H9 (cell line): ENCODE data around the gene CUEDC1. TPM values are rescaled to one million over a fixed set of nuclear protein-coding genes. Genes with fewer than 3 reads are reported as not detected.

Experiments
- DNase-seq: peaks from one replicate; pipeline ENCODE4 v3.0.0-alpha.2; 2017
- H2AFZ ChIP-seq: one replicate; pipeline ENCODE4 v1.6.1; 2013; ENCODE audit warnings: mild to moderate bottlenecking, low read length, control low read depth, moderate library complexity
- H2AK5ac ChIP-seq: 2 replicates; pipeline ENCODE4 v1.6.1; 2013; ENCODE audit warnings: low read length, control low read depth, mixed read lengths; ENCODE audit not compliant: insufficient read length
- H2BK120ac ChIP-seq: one replicate; pipeline ENCODE4 v1.6.1; 2013; ENCODE audit warnings: low read depth, mild to moderate bottlenecking, low read length, control low read depth, inconsistent platforms; ENCODE audit not compliant: poor library complexity, severe bottlenecking
- H2BK12ac ChIP-seq: 2 replicates; pipeline ENCODE4 v1.6.1; 2013; ENCODE audit warnings: low read length, control low read depth, mixed read lengths, low read depth; ENCODE audit not compliant: insufficient read length
- H2BK15ac ChIP-seq: 2 replicates; pipeline ENCODE4 v1.6.1; 2013; ENCODE audit warnings: low read depth, low read length, control low read depth
- H2BK20ac ChIP-seq: one replicate; pipeline ENCODE4 v1.6.1; 2013; ENCODE audit warnings: low read depth, mild to moderate bottlenecking, low read length, control low read depth, inconsistent platforms; ENCODE audit not compliant: poor library complexity, severe bottlenecking
- H2BK5ac ChIP-seq: 2 replicates; pipeline ENCODE4 v1.6.1; 2013; ENCODE audit warnings: low read length, control low read depth, mixed read lengths; ENCODE audit not compliant: insufficient read length
- H3K14ac ChIP-seq: 2 replicates; pipeline ENCODE4 v1.6.1; 2013; ENCODE audit warnings: low read length, control low read depth; ENCODE audit not compliant: insufficient read depth
- H3K18ac ChIP-seq: 2 replicates; pipeline ENCODE4 v1.6.1; 2013; ENCODE audit warnings: low read depth, mild to moderate bottlenecking, mixed read lengths, low read length, control low read depth; ENCODE audit not compliant: insufficient read length
- H3K23ac ChIP-seq: 2 replicates; pipeline ENCODE4 v1.6.1; 2013; ENCODE audit warnings: low read length, control low read depth, mixed read lengths, low read depth; ENCODE audit not compliant: insufficient read length
- H3K23me2 ChIP-seq: 2 replicates; pipeline ENCODE4 v1.6.1; 2013; ENCODE audit warnings: low read depth, mild to moderate bottlenecking, mixed read lengths, low read length, control low read depth; ENCODE audit not compliant: insufficient read length, poor library complexity, severe bottlenecking
- H3K27ac ChIP-seq: 2 replicates; pipeline ENCODE4 v1.5.1; 2013; ENCODE audit warnings: low read length, control low read depth, mixed read lengths, low read depth; ENCODE audit not compliant: insufficient read length
- H3K27me3 ChIP-seq: 2 replicates; pipeline ENCODE4 v1.6.1; 2013; ENCODE audit warnings: low read length, control low read depth, inconsistent platforms; ENCODE audit not compliant: insufficient read depth
- H3K4ac ChIP-seq: 2 replicates; pipeline ENCODE4 v1.6.1; 2013; ENCODE audit warnings: low read depth, mild to moderate bottlenecking, control low read depth, inconsistent platforms, low read length, moderate library complexity
- H3K4me1 ChIP-seq: 2 replicates; pipeline ENCODE4 v1.6.1; 2013; ENCODE audit warnings: low read length, control low read depth, inconsistent platforms; ENCODE audit not compliant: insufficient read depth
- H3K4me2 ChIP-seq: 2 replicates; pipeline ENCODE4 v1.6.1; 2013; ENCODE audit warnings: low read length, control low read depth, mixed read lengths; ENCODE audit not compliant: insufficient read length, insufficient read depth
- H3K56ac ChIP-seq: 2 replicates; pipeline ENCODE4 v1.6.1; 2013; ENCODE audit warnings: low read depth, mild to moderate bottlenecking, mixed read lengths, low read length, control low read depth; ENCODE audit not compliant: insufficient read length
- H3K79me1 ChIP-seq: 2 replicates; pipeline ENCODE4 v1.6.1; 2013; ENCODE audit warnings: low read depth, mild to moderate bottlenecking, moderate library complexity, low read length, control low read depth, inconsistent platforms; ENCODE audit not compliant: insufficient read depth, poor library complexity, severe bottlenecking
- H3K79me2 ChIP-seq: 2 replicates; pipeline ENCODE4 v1.6.1; 2013; ENCODE audit warnings: low read length, control low read depth, inconsistent platforms; ENCODE audit not compliant: insufficient read depth
- H3K9ac ChIP-seq: 2 replicates; pipeline ENCODE4 v1.6.1; 2013; ENCODE audit warnings: low read length, control low read depth, mixed read lengths; ENCODE audit not compliant: insufficient read length; ENCODE audit errors: extremely low read depth
- H3K9me3 ChIP-seq: one replicate; pipeline ENCODE4 v1.6.1; 2013; ENCODE audit warnings: low read depth, low read length, inconsistent platforms; ENCODE audit not compliant: control insufficient read depth
- H3T11ph ChIP-seq: one replicate; pipeline ENCODE4 v1.6.1; 2013; ENCODE audit warnings: mild to moderate bottlenecking, low read length, control low read depth, inconsistent platforms
- H4K20me1 ChIP-seq: one replicate; pipeline ENCODE4 v1.6.1; 2013; ENCODE audit not compliant: control insufficient read depth, insufficient read length, insufficient read depth
- H4K5ac ChIP-seq: 2 replicates; pipeline ENCODE4 v1.6.1; 2013; ENCODE audit warnings: low read depth, mild to moderate bottlenecking, mixed read lengths, low read length, control low read depth; ENCODE audit not compliant: insufficient read length
- H4K8ac ChIP-seq: replicated peaks from 2 replicates; pipeline ENCODE4 v1.6.1; 2013; ENCODE audit warnings: low read length, control low read depth, mixed read lengths, low read depth; ENCODE audit not compliant: insufficient read length
- H4K91ac ChIP-seq: 2 replicates; pipeline ENCODE4 v1.6.1; 2013; ENCODE audit warnings: low read depth, mild to moderate bottlenecking, moderate library complexity, mixed read lengths, low read length, control low read depth; ENCODE audit not compliant: insufficient read length
- H3K27ac Mint-ChIP-seq, 3 experiments: 2 replicates in 2 of 3; 3 replicates in 1 of 3; pipeline ENCODE4 v1.8.0; 2020 to 2021; ENCODE audit warnings: mixed read lengths in 3 of 3, mild to moderate bottlenecking in 1 of 3, moderate library complexity in 1 of 3
- H3K27me3 Mint-ChIP-seq: 2 replicates; pipeline ENCODE4 v1.8.0; 2021; ENCODE audit warnings: low read depth, mild to moderate bottlenecking, moderate library complexity, mixed read lengths
- H3K36me3 Mint-ChIP-seq, 3 experiments: 2 replicates in 2 of 3; 3 replicates in 1 of 3; pipeline ENCODE4 v1.8.0; 2020 to 2021; ENCODE audit warnings: low read depth in 3 of 3, mixed read lengths in 3 of 3; ENCODE audit not compliant: insufficient read depth in 1 of 3
- H3K4me1 Mint-ChIP-seq, 2 experiments: 2 replicates each; pipeline ENCODE4 v1.8.0; 2020; ENCODE audit warnings: mixed read lengths in 2 of 2
- H3K4me3 Mint-ChIP-seq, 2 experiments: 2 replicates in 1 of 2; 3 replicates in 1 of 2; pipeline ENCODE4 v1.8.0; 2020 to 2021; ENCODE audit warnings: mild to moderate bottlenecking in 2 of 2, mixed read lengths in 2 of 2, moderate library complexity in 1 of 2
- H3K9me3 Mint-ChIP-seq, 2 experiments: 2 replicates in 1 of 2; 3 replicates in 1 of 2; pipeline ENCODE4 v1.8.0; 2020; ENCODE audit warnings: mild to moderate bottlenecking in 2 of 2, mixed read lengths in 2 of 2, moderate library complexity in 1 of 2
- CTCF ChIP-seq: fragments of 200-600 bp; sonication (generic); conservative IDR thresholded peaks from 3 replicates; pipeline ENCODE4 v1.8.0; 2021; ENCODE audit warnings: antibody characterized with exemption, mild to moderate bottlenecking
- WGBS: extraction: QIAGEN DNeasy Blood & Tissue Kit; methylation state at CpG from one replicate; pipeline ENCODE4 v1.1.7; 2013; ENCODE audit warnings: missing lambda C conversion rate, low lambda C conversion rate, mixed read lengths; ENCODE audit not compliant: insufficient read length; ENCODE audit errors: extremely low coverage; 5-methylcytosine and 5-hydroxymethylcytosine counted together
- total RNA-seq: library from RNA; stranded (reverse); gene quantifications from 2 replicates; pipeline ENCODE4 v1.2.1, GENCODE V29; 2021

CUEDC1 gene
- total RNA-seq, 1 experiment from 2014 or later: 7.3 TPM

- no peak overlapping the region for H2BK5ac ChIP-seq
- H3K4me1 ChIP-seq: peaks cover 2% of the 10 kb centered on the region; the same call in 1 of the 2 replicates
- no peak overlapping the region for H2BK15ac ChIP-seq
- peaks cover 5% of the 10 kb centered on the region; the same call in 1 of the 2 replicates for H3K27me3 ChIP-seq
- no peak overlapping the region for H4K8ac ChIP-seq
- no peaks in the 10 kb centered on the region; a peak in 1 of 7 replicates for H3K36me3 Mint-ChIP-seq
- H3K4me1 Mint-ChIP-seq: peaks cover 23 to 27% of the 10 kb centered on the region in 2 experiments
- peaks cover 9% of the 10 kb centered on the region for H3K23me2 ChIP-seq
- H3T11ph ChIP-seq: no peak overlapping the region
- no peak overlapping the region for H3K23ac ChIP-seq
- DNase-seq: no peak
- H2BK120ac ChIP-seq: no peak overlapping the region
- TF ChIP-seq CTCF: no peak
- no peak overlapping the region for H2AFZ ChIP-seq
- H4K91ac ChIP-seq: no peak overlapping the region
- H3K9me3 ChIP-seq: no peaks in the 10 kb centered on the region
- no peaks in the 10 kb centered on the region for H3K79me1 ChIP-seq
- no peak overlapping the region for H3K4me3 Mint-ChIP-seq
- no peak overlapping the region for H3K14ac ChIP-seq
- no peak overlapping the region for H2BK12ac ChIP-seq
- H3K27me3 Mint-ChIP-seq: peaks cover 35% of the 10 kb centered on the region
- no peak overlapping the region for H3K27ac ChIP-seq
- H3K4me2 ChIP-seq: no peak overlapping the region
- no peak overlapping the region for H3K9ac ChIP-seq
- H3K9me3 Mint-ChIP-seq: no peaks in the 10 kb centered on the region
- H2AK5ac ChIP-seq: no peak overlapping the region
- no CpG with 5 or more reads among the region's 10 CpGs for WGBS
- H4K20me1 ChIP-seq: no peaks in the 10 kb centered on the region
- no peak overlapping the region for H3K18ac ChIP-seq
- no peak overlapping the region for H3K56ac ChIP-seq
- no peak overlapping the region for H4K5ac ChIP-seq
- no peaks in the 10 kb centered on the region for H3K79me2 ChIP-seq
- H3K27ac Mint-ChIP-seq: no peak overlapping the region
- no peak overlapping the region for H2BK20ac ChIP-seq
- H3K4ac ChIP-seq: no peak overlapping the region
Measured at GRCh38 chr17:57856792-57857620, 98.2 kb downstream of the CUEDC1 start.
